OCI-LY7 (cell line): ENCODE data around the gene UBA6.

Experiments used
- EZH2phosphoT487 ChIP-seq: fragments of 200-600 bp; sonication (generic); IDR thresholded peaks from 2 replicates; pipeline ENCODE4 v1.6.1; 2018; ENCODE audit warnings: low read depth, borderline replicate concordance, mild to moderate bottlenecking, mixed run types, antibody characterized with exemption, low read length, moderate library complexity, mixed read lengths
- TF ChIP-seq, protein P1 (sequence below): fragments of 200-600 bp; sonication (generic); conservative IDR thresholded peaks from 2 replicates; pipeline ENCODE4 v1.5.1; 2014; ENCODE audit warnings: mild to moderate bottlenecking, antibody characterized with exemption, low read length, moderate library complexity, mixed read lengths

DNA sequence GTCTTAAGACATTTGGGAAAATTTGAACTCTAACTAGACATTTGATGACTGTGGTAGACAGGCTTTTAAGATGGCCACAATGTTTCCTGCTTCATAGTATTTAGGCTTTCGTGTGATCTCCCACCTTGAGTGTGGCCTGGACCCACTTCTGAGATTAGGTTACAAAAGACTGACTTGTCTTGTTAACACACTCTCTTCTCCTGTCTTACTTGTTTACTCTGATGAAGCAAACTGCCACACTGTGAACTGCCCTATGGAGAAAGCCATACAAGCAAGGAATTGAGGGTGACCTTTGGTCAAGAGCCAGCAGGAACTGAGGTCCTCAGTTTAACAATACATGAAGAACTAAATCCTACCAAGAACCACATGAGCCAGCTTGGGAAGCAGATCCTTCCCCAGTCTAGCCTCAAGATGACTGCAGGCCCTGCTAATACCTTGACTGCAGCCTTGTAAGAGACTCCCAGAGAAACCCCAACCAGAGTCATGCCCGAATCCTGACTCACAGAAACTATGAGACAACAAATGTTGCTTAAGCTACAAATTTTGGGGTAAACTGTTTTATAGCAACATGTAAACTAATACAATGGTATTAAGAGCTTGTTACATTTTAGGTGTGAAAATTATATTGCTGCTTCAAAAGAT lies 20.3 kb downstream of the UBA6 start:
- TF ChIP-seq, protein P1, sequence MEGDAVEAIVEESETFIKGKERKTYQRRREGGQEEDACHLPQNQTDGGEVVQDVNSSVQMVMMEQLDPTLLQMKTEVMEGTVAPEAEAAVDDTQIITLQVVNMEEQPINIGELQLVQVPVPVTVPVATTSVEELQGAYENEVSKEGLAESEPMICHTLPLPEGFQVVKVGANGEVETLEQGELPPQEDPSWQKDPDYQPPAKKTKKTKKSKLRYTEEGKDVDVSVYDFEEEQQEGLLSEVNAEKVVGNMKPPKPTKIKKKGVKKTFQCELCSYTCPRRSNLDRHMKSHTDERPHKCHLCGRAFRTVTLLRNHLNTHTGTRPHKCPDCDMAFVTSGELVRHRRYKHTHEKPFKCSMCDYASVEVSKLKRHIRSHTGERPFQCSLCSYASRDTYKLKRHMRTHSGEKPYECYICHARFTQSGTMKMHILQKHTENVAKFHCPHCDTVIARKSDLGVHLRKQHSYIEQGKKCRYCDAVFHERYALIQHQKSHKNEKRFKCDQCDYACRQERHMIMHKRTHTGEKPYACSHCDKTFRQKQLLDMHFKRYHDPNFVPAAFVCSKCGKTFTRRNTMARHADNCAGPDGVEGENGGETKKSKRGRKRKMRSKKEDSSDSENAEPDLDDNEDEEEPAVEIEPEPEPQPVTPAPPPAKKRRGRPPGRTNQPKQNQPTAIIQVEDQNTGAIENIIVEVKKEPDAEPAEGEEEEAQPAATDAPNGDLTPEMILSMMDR: no peak
- no peak for TF ChIP-seq EZH2phosphoT487
